ENCODE results near the gene TSPO. TPM values are rescaled to one million over a fixed set of nuclear protein-coding genes. Genes with fewer than 3 reads are reported as not detected.

Gene TSPO
- total and polyA plus RNA-seq, 2 of the 8 experiments (the other 6 are each of a cell fraction or from before 2014, with no cell fraction given) = 19.9 to 51.5 TPM

DNA sequence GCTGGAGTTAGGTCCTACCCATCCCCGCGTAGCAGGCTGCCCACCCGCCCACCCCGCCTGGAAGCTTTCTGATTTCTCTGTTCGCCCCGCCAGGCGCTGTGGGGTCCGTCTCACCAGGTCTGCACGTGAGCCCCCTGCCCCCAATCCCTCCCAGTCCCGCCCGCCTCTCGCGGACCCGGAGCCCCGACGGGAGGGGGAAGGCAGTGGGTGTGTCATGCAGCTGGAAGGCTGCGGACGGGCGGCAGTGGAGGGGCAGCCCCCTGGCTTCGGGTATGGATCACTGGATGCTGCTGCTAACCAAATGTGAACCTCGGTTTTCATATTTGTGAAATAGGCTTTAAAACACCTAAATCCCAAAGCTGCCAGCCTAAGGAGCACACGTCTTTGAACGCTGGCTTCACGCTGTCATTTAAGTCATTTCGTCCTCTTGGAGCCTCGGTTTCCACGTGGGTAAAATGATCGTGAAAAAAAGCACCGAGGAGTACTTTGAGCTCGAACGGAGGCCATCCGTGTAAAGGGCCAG lies 41.4 kb upstream of the TSPO start (continued):
- TF ChIP-seq KDM1A (IDR thresholded peaks at IDR 0.05; ENCODE audit: borderline replicate concordance, low read length) = no peak
- TF ChIP-seq, protein P1, sequence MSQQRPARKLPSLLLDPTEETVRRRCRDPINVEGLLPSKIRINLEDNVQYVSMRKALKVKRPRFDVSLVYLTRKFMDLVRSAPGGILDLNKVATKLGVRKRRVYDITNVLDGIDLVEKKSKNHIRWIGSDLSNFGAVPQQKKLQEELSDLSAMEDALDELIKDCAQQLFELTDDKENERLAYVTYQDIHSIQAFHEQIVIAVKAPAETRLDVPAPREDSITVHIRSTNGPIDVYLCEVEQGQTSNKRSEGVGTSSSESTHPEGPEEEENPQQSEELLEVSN (IDR thresholded peaks at IDR 0.05) = peak; percentile 55; the same call in 1 of the 2 replicates
- no peak for TF ChIP-seq GTF2F1 (IDR thresholded peaks at IDR 0.05; ENCODE audit: borderline replicate concordance, low read depth, low read length)
- TF ChIP-seq FOSL1 (IDR thresholded peaks at IDR 0.05; ENCODE audit: insufficient read depth, low read depth, low read length) = no peak
- no peak for TF ChIP-seq ZNF274 (IDR thresholded peaks at IDR 0.05; ENCODE audit: borderline replicate concordance, extremely low read depth, low read length)
- TF ChIP-seq, protein P2, sequence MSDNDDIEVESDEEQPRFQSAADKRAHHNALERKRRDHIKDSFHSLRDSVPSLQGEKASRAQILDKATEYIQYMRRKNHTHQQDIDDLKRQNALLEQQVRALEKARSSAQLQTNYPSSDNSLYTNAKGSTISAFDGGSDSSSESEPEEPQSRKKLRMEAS (IDR thresholded peaks at IDR 0.05) = peak; percentile 15; the same call in 1 of the 2 replicates
- TF ChIP-seq, protein P3, sequence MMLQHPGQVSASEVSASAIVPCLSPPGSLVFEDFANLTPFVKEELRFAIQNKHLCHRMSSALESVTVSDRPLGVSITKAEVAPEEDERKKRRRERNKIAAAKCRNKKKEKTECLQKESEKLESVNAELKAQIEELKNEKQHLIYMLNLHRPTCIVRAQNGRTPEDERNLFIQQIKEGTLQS (IDR thresholded peaks at IDR 0.05; ENCODE audit: insufficient read depth, low read depth, low read length) = no peak
- no peak for TF ChIP-seq SIX5 (IDR thresholded peaks at IDR 0.05; ENCODE audit: low read depth, low read length)
- TF ChIP-seq EZH2 (IDR thresholded peaks at IDR 0.05; ENCODE audit: low read depth, low read length, severe bottlenecking) = no peak
- TF ChIP-seq KDM4A (IDR thresholded peaks at IDR 0.05; ENCODE audit: low read depth, low read length, severe bottlenecking) = peak; percentile 1
- peak; percentile 41 for TF ChIP-seq ASH2L (IDR thresholded peaks at IDR 0.05; ENCODE audit: low read length)

Data from H1 (cell line).